Measurements from ENCODE around the gene HHIPL2. TPM values are rescaled to one million over a fixed set of nuclear protein-coding genes. Genes with fewer than 3 reads are reported as not detected.

The HHIPL2 gene
- total and polyA plus RNA-seq, 3 donors from 2014 or later = 5.9 to 16.2 (median 6.0) TPM

DNA sequence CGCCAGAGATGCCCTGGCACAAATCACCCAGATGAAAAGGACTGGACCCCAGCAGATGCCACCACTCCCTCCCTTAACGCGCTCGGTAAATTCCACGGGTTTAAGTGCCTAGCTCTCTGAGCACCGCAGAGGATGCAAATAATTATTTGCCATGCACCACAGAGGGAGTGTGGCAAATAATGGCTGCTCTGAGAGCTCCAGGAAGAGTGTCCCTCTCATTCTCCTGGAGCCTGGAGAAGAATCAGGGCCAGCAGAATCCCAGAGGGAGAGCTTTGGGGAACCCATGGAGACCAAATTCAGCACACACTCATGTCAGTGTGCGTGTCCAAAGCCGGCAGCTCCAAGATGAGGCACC is 667 bp downstream of the HHIPL2 start:
- H3K4me3 ChIP-seq = no peak overlapping the region
- WGBS, 2 donors = 49 to 56% methylated on average over 8 of the region's 8 CpGs
- no peaks in the 10 kb centered on the region for H3K4me1 ChIP-seq
- H3K27ac ChIP-seq = no peak overlapping the region
- no peaks in the 10 kb centered on the region for H3K27me3 ChIP-seq
- TF ChIP-seq, protein P1, sequence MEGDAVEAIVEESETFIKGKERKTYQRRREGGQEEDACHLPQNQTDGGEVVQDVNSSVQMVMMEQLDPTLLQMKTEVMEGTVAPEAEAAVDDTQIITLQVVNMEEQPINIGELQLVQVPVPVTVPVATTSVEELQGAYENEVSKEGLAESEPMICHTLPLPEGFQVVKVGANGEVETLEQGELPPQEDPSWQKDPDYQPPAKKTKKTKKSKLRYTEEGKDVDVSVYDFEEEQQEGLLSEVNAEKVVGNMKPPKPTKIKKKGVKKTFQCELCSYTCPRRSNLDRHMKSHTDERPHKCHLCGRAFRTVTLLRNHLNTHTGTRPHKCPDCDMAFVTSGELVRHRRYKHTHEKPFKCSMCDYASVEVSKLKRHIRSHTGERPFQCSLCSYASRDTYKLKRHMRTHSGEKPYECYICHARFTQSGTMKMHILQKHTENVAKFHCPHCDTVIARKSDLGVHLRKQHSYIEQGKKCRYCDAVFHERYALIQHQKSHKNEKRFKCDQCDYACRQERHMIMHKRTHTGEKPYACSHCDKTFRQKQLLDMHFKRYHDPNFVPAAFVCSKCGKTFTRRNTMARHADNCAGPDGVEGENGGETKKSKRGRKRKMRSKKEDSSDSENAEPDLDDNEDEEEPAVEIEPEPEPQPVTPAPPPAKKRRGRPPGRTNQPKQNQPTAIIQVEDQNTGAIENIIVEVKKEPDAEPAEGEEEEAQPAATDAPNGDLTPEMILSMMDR (IDR thresholded peaks at IDR 0.05) = no peak
- TF ChIP-seq POLR2A (IDR thresholded peaks at IDR 0.05) = no peak
- H3K36me3 ChIP-seq (ENCODE audit: low read depth, missing control alignments) = no peaks in the 10 kb centered on the region
- no peak for DNase-seq
- no peaks in the 10 kb centered on the region for H3K9me3 ChIP-seq
- intact Hi-C loops (cut with DNase I; ENCODE audit: low total_unique reads) = no loop called here

DNA sequence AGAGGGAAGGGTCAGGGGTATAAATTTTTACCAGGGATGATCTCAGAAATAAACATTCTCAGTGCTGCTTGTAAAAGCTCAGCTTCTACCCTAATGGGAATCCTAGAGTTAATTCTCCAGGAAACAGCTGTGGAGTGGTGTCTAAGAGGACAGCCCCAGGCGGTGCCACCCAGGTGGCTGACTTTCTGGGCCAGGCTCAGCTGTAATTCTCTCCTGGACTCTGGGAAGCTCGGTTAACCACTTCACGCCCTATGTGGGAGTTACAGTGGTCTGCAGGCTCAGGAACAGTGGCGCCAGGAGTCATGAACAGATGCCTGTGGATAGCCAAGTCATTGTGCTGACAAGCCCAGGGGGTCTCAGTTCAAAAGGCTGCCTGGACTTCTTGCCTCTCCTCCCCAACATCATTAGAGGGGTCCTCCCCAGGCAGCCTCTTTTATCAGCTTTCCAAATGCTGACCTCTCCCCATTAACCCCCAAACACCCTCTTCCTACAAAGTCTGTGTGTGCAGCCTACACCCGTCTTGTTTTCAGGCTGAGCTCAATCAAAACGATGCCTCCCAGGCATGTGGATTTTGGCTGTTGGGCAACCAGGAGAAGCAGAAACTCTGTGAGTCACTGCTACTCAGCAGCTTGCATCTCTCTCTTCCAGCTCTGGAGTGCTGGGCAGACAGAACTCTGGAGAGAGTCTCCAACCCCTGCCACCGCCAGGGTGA is 1.2 kb downstream of the HHIPL2 start:
- no peak overlapping the region for H3K4me3 ChIP-seq
- intact Hi-C loops (cut with DNase I; ENCODE audit: low total_unique reads) = no loop called here
- no peak for TF ChIP-seq POLR2A (IDR thresholded peaks at IDR 0.05)
- TF ChIP-seq, protein P1 (IDR thresholded peaks at IDR 0.05) = no peak
- H3K27ac ChIP-seq = no peak overlapping the region
- no peaks in the 10 kb centered on the region for H3K27me3 ChIP-seq
- DNase-seq = no peak
- no peaks in the 10 kb centered on the region for H3K36me3 ChIP-seq (ENCODE audit: low read depth, missing control alignments)
- H3K4me1 ChIP-seq = no peaks in the 10 kb centered on the region
- WGBS, 2 donors = 28 to 34% methylated on average over 6 to 7 of the region's 7 CpGs
- H3K9me3 ChIP-seq = no peaks in the 10 kb centered on the region

DNA sequence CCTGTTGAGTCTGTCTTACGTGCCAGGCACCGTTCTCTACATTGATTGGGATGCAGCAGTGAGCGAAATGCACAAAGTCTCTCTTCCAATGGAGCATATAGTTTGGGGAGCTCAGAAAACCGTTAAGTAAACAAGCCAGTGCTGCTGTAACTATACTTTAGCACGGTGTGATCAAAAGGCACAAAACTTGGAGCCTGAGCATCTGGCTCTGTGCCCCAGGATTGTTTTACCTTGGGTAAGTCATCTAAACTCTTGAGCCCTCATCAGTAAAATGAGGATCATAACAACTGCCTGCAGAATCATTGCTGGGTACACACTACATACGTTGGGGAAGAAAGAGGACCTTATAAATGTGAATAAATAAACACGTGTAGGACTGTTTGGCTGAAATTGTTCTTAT is 1.8 kb downstream of the HHIPL2 start:
- no peaks in the 10 kb centered on the region for H3K9me3 ChIP-seq
- no peaks in the 10 kb centered on the region for H3K4me1 ChIP-seq
- H3K27me3 ChIP-seq = no peaks in the 10 kb centered on the region
- intact Hi-C loops (cut with DNase I; ENCODE audit: low total_unique reads) = no loop called here
- no peaks in the 10 kb centered on the region for H3K36me3 ChIP-seq (ENCODE audit: low read depth, missing control alignments)
- TF ChIP-seq, protein P1 (IDR thresholded peaks at IDR 0.05) = no peak
- TF ChIP-seq POLR2A (IDR thresholded peaks at IDR 0.05) = no peak
- DNase-seq = no peak
- H3K27ac ChIP-seq = no peak overlapping the region
- H3K4me3 ChIP-seq = no peak overlapping the region
- 64 to 66% methylated on average over 7 of the region's 7 CpGs for WGBS, 2 donors

DNA sequence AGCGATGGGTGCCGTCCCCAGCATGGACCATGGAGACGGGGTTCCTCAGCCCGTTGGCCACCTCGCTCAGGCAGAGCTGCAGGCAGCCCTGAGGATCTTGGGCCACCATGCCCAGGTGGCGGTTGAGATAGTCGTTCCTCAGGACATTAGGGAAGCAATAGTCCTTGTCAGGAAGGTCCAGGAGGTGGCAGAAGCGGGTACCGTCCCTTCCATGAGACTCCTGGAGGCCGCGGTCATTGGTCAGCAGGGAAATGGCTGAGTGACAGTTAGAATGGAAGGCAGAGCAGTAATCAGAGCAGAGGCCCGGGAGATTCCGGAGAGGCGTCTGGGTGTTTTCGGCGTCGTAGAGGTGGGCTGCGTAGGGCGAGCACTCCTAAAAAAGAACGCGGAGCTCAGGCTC is 4.1 kb downstream of the HHIPL2 start:
- peak overlapping the region in 1 of 2 donors; percentile 39 for H3K4me3 ChIP-seq
- no peaks in the 10 kb centered on the region for H3K9me3 ChIP-seq
- intact Hi-C loops (cut with DNase I; ENCODE audit: low total_unique reads) = no loop called here
- WGBS, 2 donors = 53 to 77% methylated on average over 21 of the region's 21 CpGs
- no peak for DNase-seq
- no peaks in the 10 kb centered on the region for H3K4me1 ChIP-seq
- no peaks in the 10 kb centered on the region for H3K36me3 ChIP-seq (ENCODE audit: low read depth, missing control alignments)
- H3K27ac ChIP-seq = no peak overlapping the region
- no peak for TF ChIP-seq POLR2A (IDR thresholded peaks at IDR 0.05)
- TF ChIP-seq, protein P1 (IDR thresholded peaks at IDR 0.05) = no peak
- H3K27me3 ChIP-seq = no peaks in the 10 kb centered on the region

DNA sequence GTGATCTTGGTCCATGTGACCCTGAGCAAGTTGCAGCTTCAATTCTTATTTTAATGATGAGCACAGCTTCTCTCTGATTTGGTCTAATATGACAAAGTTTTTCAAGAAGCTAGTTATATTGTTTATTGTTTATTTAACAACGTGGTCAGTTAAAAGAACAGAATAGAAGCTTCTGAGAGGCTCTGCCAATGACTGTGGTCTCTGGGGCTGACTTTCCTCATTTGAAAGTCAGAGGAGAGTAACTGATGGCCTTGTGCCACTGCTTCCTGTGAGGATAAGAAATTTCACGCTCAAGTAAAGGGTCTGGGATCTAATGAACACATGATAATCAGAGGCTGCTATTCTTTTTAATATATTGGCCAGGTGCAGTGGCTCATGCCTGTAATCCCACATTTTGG is 7.3 kb downstream of the HHIPL2 start:
- intact Hi-C loops (cut with DNase I; ENCODE audit: low total_unique reads) = no loop called here

More for the DNA sequence above, 7.3 kb downstream of the HHIPL2 start:
- no peak for TF ChIP-seq POLR2A (IDR thresholded peaks at IDR 0.05)
- TF ChIP-seq, protein P1 (IDR thresholded peaks at IDR 0.05) = no peak
- Histone ChIP-seq H3K27me3 (no peaks in the 10 kb centered on the region), H3K27ac (no peak overlapping the region), H3K36me3 (ENCODE audit: low read depth, missing control alignments) (no peaks in the 10 kb centered on the region), H3K9me3 (no peaks in the 10 kb centered on the region), H3K4me3 (no peak overlapping the region), H3K4me1 (no peaks in the 10 kb centered on the region)
- no peak for DNase-seq
- WGBS, 2 donors = 43 to 51% methylated on average over 2 of the region's 2 CpGs
